K562 (cell line): ENCODE results near the gene ACER3. TPM values are rescaled to one million over a fixed set of nuclear protein-coding genes. Genes with fewer than 3 reads are reported as not detected.

ENCODE experiments used
- BHLHE40 ChIP-seq: IDR thresholded peaks from 2 replicates; pipeline ENCODE4 v1.6.1; 2011; ENCODE audit warnings: low read length, improper control_type of control experiment
- CREB1 ChIP-seq, 2 experiments: sonication (generic) in 1 of 2; formaldehyde crosslinking in 1 of 2; IDR thresholded peaks; 2 replicates each; pipeline versions ENCODE4 v1.6.1 to v1.8.0; 2012 to 2022; ENCODE audit warnings: inconsistent platforms in 1 of 2, mild to moderate bottlenecking in 1 of 2, missing genetic modification reagents in 1 of 2, moderate library complexity in 1 of 2
- CXXC5 ChIP-seq: fragments of 250-450 bp; sonication (Bioruptor Pico); IDR thresholded peaks from 2 replicates; pipeline ENCODE4 v1.8.0; 2022; ENCODE audit warnings: inconsistent platforms, mild to moderate bottlenecking, moderate library complexity
- E2F5 ChIP-seq: sonication (generic); formaldehyde crosslinking; IDR thresholded peaks from 2 replicates; pipeline ENCODE4 v1.8.0; 2022; ENCODE audit warnings: mild to moderate bottlenecking, missing genetic modification reagents
- E4F1 ChIP-seq: fragments of 250-450 bp; sonication (Bioruptor Pico); IDR thresholded peaks from 2 replicates; pipeline ENCODE4 v1.5.0; 2021; ENCODE audit warnings: mild to moderate bottlenecking, borderline replicate concordance
- FOXA3 ChIP-seq, 2 experiments: fragments of 450-650 bp in 1 of 2; sonication (generic) in 1 of 2; formaldehyde crosslinking; IDR thresholded peaks in 1 of 2; conservative IDR thresholded peaks in 1 of 2; 2 replicates each; pipeline versions ENCODE4 v1.4.0 to v1.8.0; 2020 to 2022; ENCODE audit warnings: mild to moderate bottlenecking in 2 of 2, missing genetic modification reagents in 1 of 2
- RBFOX2 ChIP-seq: fragments of 200-400 bp; formaldehyde crosslinking; IDR thresholded peaks from 2 replicates; pipeline ENCODE4 v1.6.1; 2017; ENCODE audit warnings: low read depth, mild to moderate bottlenecking, low read length, moderate library complexity
- ZNF121 ChIP-seq: sonication (generic); formaldehyde crosslinking; conservative IDR thresholded peaks from 2 replicates; pipeline ENCODE4 v1.8.0; 2022; ENCODE audit warnings: missing genetic modification reagents
- ZNF324 ChIP-seq: fragments of 250-450 bp; sonication (Bioruptor Pico); IDR thresholded peaks from 2 replicates; pipeline ENCODE4 v1.4.0; 2020; ENCODE audit warnings: mild to moderate bottlenecking
- ZNF778 ChIP-seq: fragments of 450-650 bp; formaldehyde crosslinking; IDR thresholded peaks from 2 replicates; pipeline ENCODE4 v1.4.0; 2020; ENCODE audit warnings: mild to moderate bottlenecking, moderate library complexity
- polyA plus RNA-seq, 8 experiments: library from polyadenylated mRNA; depleted of rRNA in 4 of 8; stranded (reverse) in 5 of 8; unstranded in 3 of 8; fragments of >200 nt; fragmentation: Nextera tagmentation in 2 of 8; fragmentation: Illumina TruSeq in 1 of 8; extraction: Ambion mirVana in 2 of 8; extraction: Trizol in 1 of 8; gene quantifications; 2 replicates each; pipeline versions ENCODE4 v1.2.1 to v1.2.3, GENCODE V29; 2011 to 2014; ENCODE audit warnings: inconsistent platforms in 1 of 8, missing spikeins in 1 of 8
- total RNA-seq, 7 experiments: library from RNA; depleted of rRNA in 6 of 7; stranded (reverse); fragments of >200 nt in 6 of 7; fragmentation: Illumina TruSeq in 2 of 7; extraction: Trizol in 2 of 7; gene quantifications; 2 replicates each; pipeline versions ENCODE4 v1.2.1 to v1.2.3, GENCODE V29; 2011 to 2021; ENCODE audit warnings: low replicate concordance in 1 of 7

ACER3 gene
- total and polyA plus RNA-seq, 9 of the 15 experiments (the other 6 are each of a cell fraction or from before 2014, with no cell fraction given), result 2.0 to 23.8 (median 9.5) TPM

- TF ChIP-seq E2F5 (CRISPR knock-in tag) (no peak), FOXA3 (CRISPR knock-in tag; conservative IDR thresholded peaks at IDR 0.05 in 1 of 2, IDR thresholded peaks at IDR 0.05 in 1 of 2) (no peak), RBFOX2 (no peak), BHLHE40 (no peak), ZNF324 (0 out of 2 replicates have a peak, but pooled peaks have one; percentile 30), E4F1 (CRISPR knock-in tag) (0 out of 2 replicates have a peak, but pooled peaks have one; percentile 10), CREB1 (IDR thresholded peaks at IDR 0.05) (no peak), CREB1 (CRISPR knock-in tag; IDR thresholded peaks at IDR 0.05) (no peak), ZNF778 (CRISPR knock-in tag) (no peak), ZNF121 (CRISPR knock-in tag) (no peak), CXXC5 (CRISPR knock-in tag) (no peak)
Observed at GRCh38 chr11:77053217-77054015, 192.7 kb downstream of the ACER3 start (continued).
